HepG2 (cell line): Measurements from ENCODE around the gene CFL1. TPM values are rescaled to one million over a fixed set of nuclear protein-coding genes. Genes with fewer than 3 reads are reported as not detected.

ENCODE experiments used
- ATAC-seq: fragments of 200-7000 bp; cut with Tn5 transposase; 3 replicates; pipeline ENCODE4 v1.9.1; 2020; ENCODE audit warnings: mild to moderate bottlenecking, moderate library complexity
- BruUV-seq: library from RNA; stranded (reverse); fragments of 400-500 nt; replicated peaks from 2 replicates; lab custom pipeline; 2021; lab: Mats Ljungman, UMichigan
- CTCF ChIA-PET: fragments of 300-600 bp; formaldehyde crosslinking; extraction: SDS; loops from one replicate; lab custom pipeline; 2021; ENCODE audit warnings: low total read pairs, inconsistent platforms, low intra/inter-chr PET ratio; lab: Yijun Ruan, JAX
- POLR2A ChIA-PET: fragments of 350-600 bp; sonication (Branson Sonifier 250); formaldehyde crosslinking; loops from one replicate; lab custom pipeline; 2020; ENCODE audit warnings: antibody characterized with exemption, inconsistent platforms; lab: Yijun Ruan, JAX
- DNase-seq: peaks from one replicate; pipeline ENCODE4 v3.0.0-alpha.2; 2015; ENCODE audit warnings: low spot score
- FAIRE-seq: peaks from 3 replicates; lab custom pipeline; 2011; peaks lifted over from hg19 to GRCh38; lab: Jason Lieb, UNC
- H2AFZ ChIP-seq: one replicate; pipeline ENCODE4 v1.6.1; 2011; ENCODE audit warnings: low read length, inconsistent platforms
- H3K27ac ChIP-seq: fragments of 300-600 bp; 3 replicates; pipeline ENCODE4 v1.8.0; 2011; ENCODE audit warnings: mixed run types, mild to moderate bottlenecking, mixed read lengths, low read length, inconsistent platforms; ENCODE audit not compliant: insufficient read depth; ENCODE audit errors: extremely low read length
- H3K27me3 ChIP-seq, 2 experiments: fragments of 200-600 bp in 1 of 2; 2 replicates in 1 of 2; 3 replicates in 1 of 2; pipeline versions ENCODE4 v1.6.0 to v1.8.0; 2011; ENCODE audit warnings: low read length in 2 of 2, mild to moderate bottlenecking in 2 of 2, moderate library complexity in 2 of 2, inconsistent platforms in 1 of 2; ENCODE audit not compliant: insufficient read depth in 2 of 2, control insufficient read depth in 1 of 2
- H3K36me3 ChIP-seq, 2 experiments: fragments of 200-600 bp in 1 of 2; replicated peaks in 1 of 2; 2 replicates in 1 of 2; 3 replicates in 1 of 2; pipeline versions ENCODE4 v1.5.1 to v1.8.0; 2011; ENCODE audit warnings: low read length in 2 of 2, inconsistent platforms in 1 of 2; ENCODE audit not compliant: insufficient read depth in 2 of 2, control insufficient read depth in 1 of 2
- H3K4me1 ChIP-seq: 2 replicates; pipeline ENCODE4 v1.5.1; 2012; ENCODE audit warnings: low read length, inconsistent platforms; ENCODE audit not compliant: insufficient read depth
- H3K4me2 ChIP-seq: 2 replicates; pipeline ENCODE4 v1.6.0; 2011; ENCODE audit warnings: low read depth, low read length, inconsistent platforms
- H3K4me3 ChIP-seq, 3 experiments: fragments of 200-600 bp in 1 of 3; sonication (generic), shearing (Covaris generic) in 1 of 3; replicated peaks in 1 of 3; 2 replicates each; pipeline ENCODE4 v1.5.1; 2011 to 2016; ENCODE audit warnings: low read length in 3 of 3, inconsistent platforms in 2 of 3, low read depth in 2 of 3, mild to moderate bottlenecking in 2 of 3, control low read depth in 1 of 3, mixed read lengths in 1 of 3; ENCODE audit not compliant: insufficient read depth in 1 of 3
- H3K79me2 ChIP-seq: one replicate; pipeline ENCODE4 v1.6.1; 2011; ENCODE audit warnings: low read length, inconsistent platforms; ENCODE audit not compliant: insufficient read depth
- H3K9ac ChIP-seq: 2 replicates; pipeline ENCODE4 v1.6.0; 2011; ENCODE audit warnings: mild to moderate bottlenecking, low read depth, low read length, inconsistent platforms; ENCODE audit not compliant: insufficient read depth
- H3K9me3 ChIP-seq: 2 replicates; pipeline ENCODE4 v1.5.1; 2012; ENCODE audit warnings: mild to moderate bottlenecking, low read length
- H4K20me1 ChIP-seq: 2 replicates; pipeline ENCODE4 v1.6.0; 2011; ENCODE audit warnings: inconsistent platforms, mild to moderate bottlenecking, low read length, moderate library complexity; ENCODE audit not compliant: insufficient read depth
- AGO1 ChIP-seq: fragments of 200-400 bp; formaldehyde crosslinking; IDR thresholded peaks from 2 replicates; pipeline ENCODE4 v1.6.1; 2017; ENCODE audit warnings: mild to moderate bottlenecking, low read depth, low read length, moderate library complexity; ENCODE audit not compliant: poor library complexity, severe bottlenecking
- HDAC2 ChIP-seq: sonication (generic); formaldehyde crosslinking; IDR thresholded peaks from 2 replicates; pipeline ENCODE4 v1.4.0; 2020; ENCODE audit warnings: missing genetic modification reagents
- KDM2A ChIP-seq: sonication (generic); formaldehyde crosslinking; IDR thresholded peaks from 2 replicates; pipeline ENCODE4 v1.4.0; 2020; ENCODE audit warnings: low read depth, missing genetic modification reagents, borderline replicate concordance
- KLF6 ChIP-seq: IDR thresholded peaks from 2 replicates; pipeline ENCODE4 v1.8.0; 2016; ENCODE audit warnings: missing biosample characterization, missing genetic modification reagents
- MLLT10 ChIP-seq: sonication (generic); formaldehyde crosslinking; IDR thresholded peaks from 2 replicates; pipeline ENCODE4 v1.4.0; 2020; ENCODE audit warnings: missing genetic modification reagents
- POLR2A ChIP-seq, 2 experiments: IDR thresholded peaks; 2 replicates each; pipeline ENCODE4 v1.6.1; 2011; ENCODE audit warnings: low read depth in 2 of 2, low read length in 2 of 2, mild to moderate bottlenecking in 1 of 2, moderate library complexity in 1 of 2; ENCODE audit not compliant: insufficient read depth in 1 of 2
- ZNF672 ChIP-seq: sonication (generic); formaldehyde crosslinking; IDR thresholded peaks from 2 replicates; pipeline ENCODE4 v1.8.1; 2022; ENCODE audit warnings: missing genetic modification reagents
- WGBS: methylation state at CpG from one replicate; pipeline ENCODE4 v1.1.6; 2017; ENCODE audit warnings: low lambda C conversion rate; 5-methylcytosine and 5-hydroxymethylcytosine counted together
- in situ Hi-C: cut with HindIII; loops from 2 replicates; pipeline ENCODE4 v1.10.0; 2017; ENCODE audit warnings: low pct_unique_long_range_greater_than_20kb; ENCODE audit not compliant: extremely low pct_ligation_motif_present
- intact Hi-C: fragments of 100-400 bp; cut with micrococcal nuclease; formaldehyde crosslinking; loops from one replicate; pipeline ENCODE4 v1.10.0; 2022; ENCODE audit not compliant: unreplicated experiment
- polyA plus RNA-seq, 8 experiments: library from polyadenylated mRNA; depleted of rRNA in 3 of 8; stranded (reverse) in 7 of 8; unstranded in 1 of 8; fragments of >200 nt; fragmentation: Illumina TruSeq in 4 of 8; extraction: Trizol in 4 of 8; gene quantifications; 2 replicates each; pipeline versions ENCODE4 v1.2.1 to v1.2.3, GENCODE V29; 2011 to 2016; ENCODE audit warnings: low read depth in 4 of 8, missing spikeins in 1 of 8, mixed read lengths in 1 of 8; ENCODE audit not compliant: insufficient read depth in 1 of 8
- total RNA-seq, 5 experiments: library from RNA; depleted of rRNA; stranded (reverse); fragments of >200 nt; fragmentation: Illumina TruSeq; extraction: Trizol; gene quantifications; 2 replicates each; pipeline ENCODE4 v1.2.3, GENCODE V29; 2016; ENCODE audit warnings: low read depth in 1 of 5
- TF ChIP-seq, protein P1 (sequence below): sonication (generic); formaldehyde crosslinking; IDR thresholded peaks from 2 replicates; pipeline ENCODE4 v1.5.1; 2020; ENCODE audit warnings: mild to moderate bottlenecking, missing genetic modification reagents, moderate library complexity
- TF ChIP-seq, protein P2 (sequence below): sonication (generic); formaldehyde crosslinking; IDR thresholded peaks from 2 replicates; pipeline ENCODE4 v1.4.0; 2020; ENCODE audit warnings: missing genetic modification reagents

The CFL1 gene
- total and polyA plus RNA-seq, 2 of the 13 experiments (the other 11 are each of a cell fraction or from before 2014, with no cell fraction given), result 379 to 383 TPM

DNA sequence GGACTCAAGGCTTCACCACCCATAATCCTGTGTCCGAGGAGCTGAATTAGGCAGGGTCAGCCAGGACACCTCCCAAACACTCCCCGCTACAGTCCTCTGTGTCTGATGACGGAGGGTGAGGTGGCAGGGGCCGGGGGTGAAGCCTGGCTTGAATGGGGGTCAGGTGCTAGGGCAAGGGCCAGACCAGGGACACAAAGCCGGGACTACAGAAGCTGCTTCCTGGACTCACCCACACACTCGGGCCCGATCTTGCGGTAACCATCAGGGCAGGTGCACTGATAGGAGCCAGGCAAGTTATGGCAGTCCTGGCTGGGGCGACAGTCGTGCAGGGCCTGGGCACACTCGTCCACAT is 12.3 kb upstream of the CFL1 start (continued):
- TF ChIP-seq, protein P1, sequence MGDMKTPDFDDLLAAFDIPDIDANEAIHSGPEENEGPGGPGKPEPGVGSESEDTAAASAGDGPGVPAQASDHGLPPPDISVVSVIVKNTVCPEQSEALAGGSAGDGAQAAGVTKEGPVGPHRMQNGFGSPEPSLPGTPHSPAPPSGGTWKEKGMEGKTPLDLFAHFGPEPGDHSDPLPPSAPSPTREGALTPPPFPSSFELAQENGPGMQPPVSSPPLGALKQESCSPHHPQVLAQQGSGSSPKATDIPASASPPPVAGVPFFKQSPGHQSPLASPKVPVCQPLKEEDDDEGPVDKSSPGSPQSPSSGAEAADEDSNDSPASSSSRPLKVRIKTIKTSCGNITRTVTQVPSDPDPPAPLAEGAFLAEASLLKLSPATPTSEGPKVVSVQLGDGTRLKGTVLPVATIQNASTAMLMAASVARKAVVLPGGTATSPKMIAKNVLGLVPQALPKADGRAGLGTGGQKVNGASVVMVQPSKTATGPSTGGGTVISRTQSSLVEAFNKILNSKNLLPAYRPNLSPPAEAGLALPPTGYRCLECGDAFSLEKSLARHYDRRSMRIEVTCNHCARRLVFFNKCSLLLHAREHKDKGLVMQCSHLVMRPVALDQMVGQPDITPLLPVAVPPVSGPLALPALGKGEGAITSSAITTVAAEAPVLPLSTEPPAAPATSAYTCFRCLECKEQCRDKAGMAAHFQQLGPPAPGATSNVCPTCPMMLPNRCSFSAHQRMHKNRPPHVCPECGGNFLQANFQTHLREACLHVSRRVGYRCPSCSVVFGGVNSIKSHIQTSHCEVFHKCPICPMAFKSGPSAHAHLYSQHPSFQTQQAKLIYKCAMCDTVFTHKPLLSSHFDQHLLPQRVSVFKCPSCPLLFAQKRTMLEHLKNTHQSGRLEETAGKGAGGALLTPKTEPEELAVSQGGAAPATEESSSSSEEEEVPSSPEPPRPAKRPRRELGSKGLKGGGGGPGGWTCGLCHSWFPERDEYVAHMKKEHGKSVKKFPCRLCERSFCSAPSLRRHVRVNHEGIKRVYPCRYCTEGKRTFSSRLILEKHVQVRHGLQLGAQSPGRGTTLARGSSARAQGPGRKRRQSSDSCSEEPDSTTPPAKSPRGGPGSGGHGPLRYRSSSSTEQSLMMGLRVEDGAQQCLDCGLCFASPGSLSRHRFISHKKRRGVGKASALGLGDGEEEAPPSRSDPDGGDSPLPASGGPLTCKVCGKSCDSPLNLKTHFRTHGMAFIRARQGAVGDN, result peak; percentile 4; the same call in 1 of the 2 replicates
- TF ChIP-seq, all 625 proteins: peak for 5

DNA sequence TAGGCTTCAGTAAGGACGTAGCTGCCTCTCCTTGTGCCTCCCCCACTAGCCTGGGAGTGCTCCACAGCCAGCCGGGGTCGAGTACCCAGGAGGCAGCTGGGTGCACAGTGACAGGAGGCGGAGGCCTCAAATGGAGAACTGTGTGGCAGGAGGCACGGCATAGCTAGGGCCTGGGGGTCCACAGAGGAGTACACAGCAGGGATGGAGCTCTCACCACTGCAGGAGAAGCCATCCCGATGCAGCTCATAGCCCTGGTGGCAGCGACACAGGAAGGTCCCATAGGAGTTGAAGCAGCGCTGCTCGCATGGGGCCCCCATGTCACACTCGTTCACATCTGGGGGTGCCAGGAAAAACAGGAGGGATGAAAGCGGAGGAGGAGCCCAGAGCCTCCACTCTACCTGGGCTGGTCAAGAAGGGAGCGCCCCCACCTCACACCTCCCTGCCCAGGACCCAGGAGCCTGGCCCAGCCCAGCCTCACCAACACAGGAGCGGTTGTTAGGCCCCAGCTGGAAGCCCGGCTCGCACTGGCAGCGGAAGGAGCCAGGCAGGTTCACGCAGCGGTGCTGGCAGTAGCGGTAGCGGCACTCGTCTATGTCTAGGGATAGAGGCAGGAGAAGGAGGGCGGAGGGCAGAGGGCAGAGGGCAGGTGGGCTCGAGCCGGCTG is 11.8 kb upstream of the CFL1 start:
- no peak for DNase-seq
- FAIRE-seq, result no peak
- H3K27me3 ChIP-seq, result no peaks in the 10 kb centered on the region; a peak in 1 of 5 replicates
- H3K4me2 ChIP-seq, result no peak overlapping the region
- no peak overlapping the region for H3K27ac ChIP-seq
- no peaks in the 10 kb centered on the region for H4K20me1 ChIP-seq
- in situ Hi-C loops (no loop called here), intact Hi-C loops (no loop called here)
- no TSS peak for BruUV-seq
- H3K9ac ChIP-seq, result no peak overlapping the region
- peaks cover 22% of the 10 kb centered on the region for H3K4me1 ChIP-seq
- no peaks in the 10 kb centered on the region for H3K9me3 ChIP-seq
- ChIA-PET POLR2A (interaction anchor here (1.0 to 8.9 kb wide), 5 partner anchors 11 to 157 kb away, joined by 3 to 81 read pairs (median 3); partner anchors contain the start of genes CFL1, FIBP and MUS81), CTCF (no interaction called here)
- no peak overlapping the region; a peak in 1 of 6 replicates for H3K4me3 ChIP-seq
- 73% methylated on average over 19 of the region's 24 CpGs for WGBS
- peaks cover 6 to 22% of the 10 kb centered on the region in 2 experiments; a peak in 4 of 5 replicates for H3K36me3 ChIP-seq
- H3K79me2 ChIP-seq, result no peaks in the 10 kb centered on the region
- no peak overlapping the region for H2AFZ ChIP-seq
- ATAC-seq, result no peak; the same call in 2 of the 3 replicates
- TF ChIP-seq, protein P1, result peak; percentile 31
- TF ChIP-seq POLR2A (IDR thresholded peaks at IDR 0.05; ENCODE audit: insufficient read depth in 1 of 2, low read depth in 2 of 2, low read length in 2 of 2) (peak in 1 of 2 experiments; percentile 37; a peak in 1 of 4 replicates), HDAC2 (CRISPR knock-in tag) (no peak), KLF6 (CRISPR knock-in tag) (no peak), ZNF672 (no peak), KDM2A (peak; percentile 15; the same call in 1 of the 2 replicates), MLLT10 (no peak), AGO1 (peak; percentile 96)
- TF ChIP-seq, protein P2, sequence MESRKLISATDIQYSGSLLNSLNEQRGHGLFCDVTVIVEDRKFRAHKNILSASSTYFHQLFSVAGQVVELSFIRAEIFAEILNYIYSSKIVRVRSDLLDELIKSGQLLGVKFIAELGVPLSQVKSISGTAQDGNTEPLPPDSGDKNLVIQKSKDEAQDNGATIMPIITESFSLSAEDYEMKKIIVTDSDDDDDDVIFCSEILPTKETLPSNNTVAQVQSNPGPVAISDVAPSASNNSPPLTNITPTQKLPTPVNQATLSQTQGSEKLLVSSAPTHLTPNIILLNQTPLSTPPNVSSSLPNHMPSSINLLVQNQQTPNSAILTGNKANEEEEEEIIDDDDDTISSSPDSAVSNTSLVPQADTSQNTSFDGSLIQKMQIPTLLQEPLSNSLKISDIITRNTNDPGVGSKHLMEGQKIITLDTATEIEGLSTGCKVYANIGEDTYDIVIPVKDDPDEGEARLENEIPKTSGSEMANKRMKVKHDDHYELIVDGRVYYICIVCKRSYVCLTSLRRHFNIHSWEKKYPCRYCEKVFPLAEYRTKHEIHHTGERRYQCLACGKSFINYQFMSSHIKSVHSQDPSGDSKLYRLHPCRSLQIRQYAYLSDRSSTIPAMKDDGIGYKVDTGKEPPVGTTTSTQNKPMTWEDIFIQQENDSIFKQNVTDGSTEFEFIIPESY (CRISPR knock-in tag), result peak; percentile 71; the same call in 1 of the 2 replicates
